ENCODE results near the gene HBM.

The HBM gene

GRCh38 chr16:179211-180092, 13.7 kb downstream of the HBM start:
- Histone ChIP-seq H3K27ac (ENCODE audit: low read depth, low read length) (no peak overlapping the region), H3K79me2 (ENCODE audit: control insufficient read depth, low read length) (no peaks in the 10 kb centered on the region), H3K9me3 (ENCODE audit: control insufficient read depth, insufficient read depth, low read length) (no peaks in the 10 kb centered on the region), H3K4me3 (ENCODE audit: low read length) (no peak overlapping the region), H3K4me1 (ENCODE audit: control insufficient read depth, low read length) (peaks cover 10% of the 10 kb centered on the region), H3K27me3 (ENCODE audit: control insufficient read depth, low read length) (peaks cover 25% of the 10 kb centered on the region), H3K36me3 (ENCODE audit: control insufficient read depth, low read length) (no peaks in the 10 kb centered on the region), H3F3A (ENCODE audit: control insufficient read depth, insufficient read depth) (peaks cover 14% of the 10 kb centered on the region), H3K4me2 (ENCODE audit: low read length) (no peak overlapping the region), H4K20me1 (ENCODE audit: control insufficient read depth, insufficient read depth, low read depth, low read length) (no peaks in the 10 kb centered on the region), H3K9me2 (replicated peaks; ENCODE audit: control insufficient read depth, low read length) (no peaks in the 10 kb centered on the region)
- no peak for TF ChIP-seq CTCF (IDR thresholded peaks at IDR 0.05; ENCODE audit: low read depth, low read length, poor library complexity, severe bottlenecking)

- Histone ChIP-seq H3K79me2 (ENCODE audit: control insufficient read depth, low read length) (no peaks in the 10 kb centered on the region), H3K4me3 (ENCODE audit: low read length) (peak within 1 kb of the TSS; percentile 39), H3K9me2 (replicated peaks; ENCODE audit: control insufficient read depth, low read length) (no peaks in the 10 kb centered on the region), H3K4me2 (ENCODE audit: low read length) (peak within 1 kb of the TSS; percentile 60), H3K4me1 (ENCODE audit: control insufficient read depth, low read length) (peaks cover 10% of the 10 kb centered on the region), H3K36me3 (ENCODE audit: control insufficient read depth, low read length) (no peaks in the 10 kb centered on the region), H3K27ac (ENCODE audit: low read depth, low read length) (no peak within 1 kb of the TSS), H4K20me1 (ENCODE audit: control insufficient read depth, insufficient read depth, low read depth, low read length) (no peaks in the 10 kb centered on the region), H3F3A (ENCODE audit: control insufficient read depth, insufficient read depth) (peaks cover 14% of the 10 kb centered on the region), H3K27me3 (ENCODE audit: control insufficient read depth, low read length) (peaks cover 18% of the 10 kb centered on the region), H3K9me3 (ENCODE audit: control insufficient read depth, insufficient read depth, low read length) (no peaks in the 10 kb centered on the region)
- TF ChIP-seq EZH2phosphoT487 (IDR thresholded peaks at IDR 0.05; ENCODE audit: borderline replicate concordance, low read length) = no peak
- no peak for TF ChIP-seq CTCF (IDR thresholded peaks at IDR 0.05; ENCODE audit: low read depth, low read length, poor library complexity, severe bottlenecking)
Measured at GRCh38 chr16:180101-180675, 14.4 kb downstream of the HBM start, which contains the start of gene HBQ1. Gene HBQ1, plus strand, starts transcription at chr16:180459. Its CDS starts 28 bp downstream, at chr16:180487.

- H3K4me3 ChIP-seq (ENCODE audit: low read length) = peak overlapping the region; percentile 39
Measured at GRCh38 chr16:180681-181564, 15.1 kb downstream of the HBM start.

More at GRCh38 chr16:180681-181564, 15.1 kb downstream of the HBM start:
- H3K4me1 ChIP-seq (ENCODE audit: control insufficient read depth, low read length) = peaks cover 10% of the 10 kb centered on the region
- H3K9me2 ChIP-seq (replicated peaks; ENCODE audit: control insufficient read depth, low read length) = no peaks in the 10 kb centered on the region
- peaks cover 13% of the 10 kb centered on the region for H3K27me3 ChIP-seq (ENCODE audit: control insufficient read depth, low read length)
- no peak overlapping the region for H3K27ac ChIP-seq (ENCODE audit: low read depth, low read length)
- peaks cover 14% of the 10 kb centered on the region for H3F3A ChIP-seq (ENCODE audit: control insufficient read depth, insufficient read depth)
- TF ChIP-seq EZH2phosphoT487 (IDR thresholded peaks at IDR 0.05; ENCODE audit: borderline replicate concordance, low read length) (no peak), CTCF (IDR thresholded peaks at IDR 0.05; ENCODE audit: low read depth, low read length, poor library complexity, severe bottlenecking) (no peak)
- no peaks in the 10 kb centered on the region for H4K20me1 ChIP-seq (ENCODE audit: control insufficient read depth, insufficient read depth, low read depth, low read length)
- no peaks in the 10 kb centered on the region for H3K9me3 ChIP-seq (ENCODE audit: control insufficient read depth, insufficient read depth, low read length)
- no peaks in the 10 kb centered on the region for H3K36me3 ChIP-seq (ENCODE audit: control insufficient read depth, low read length)
- no peaks in the 10 kb centered on the region for H3K79me2 ChIP-seq (ENCODE audit: control insufficient read depth, low read length)
- H3K4me2 ChIP-seq (ENCODE audit: low read length) = peak overlapping the region; percentile 60
